Brain microvascular endothelial cell (primary cell): ENCODE measurements around the gene POU3F1.

Experiments
- DNase-seq: peaks from one replicate; pipeline ENCODE4 v3.0.0-alpha.2; 2020
- H3K27ac ChIP-seq: fragments of 250-450 bp; sonication (Bioruptor Pico); 2 replicates; pipeline ENCODE4 v1.5.1; 2020; ENCODE audit warnings: mild to moderate bottlenecking, moderate library complexity
- H3K27me3 ChIP-seq: fragments of 250-450 bp; sonication (Bioruptor Pico); replicated peaks from 2 replicates; pipeline ENCODE4 v1.5.1; 2020; ENCODE audit warnings: mild to moderate bottlenecking
- H3K36me3 ChIP-seq: fragments of 250-450 bp; sonication (Bioruptor Pico); replicated peaks from 2 replicates; pipeline ENCODE4 v1.5.1; 2020; ENCODE audit warnings: mild to moderate bottlenecking
- H3K4me3 ChIP-seq: 2 replicates; pipeline ENCODE4 v1.5.1; 2011; ENCODE audit warnings: low read depth, mild to moderate bottlenecking, control low read depth, low read length, moderate library complexity
- in situ Hi-C: cut with HindIII; loops from 2 replicates; pipeline ENCODE4 v1.10.0; 2017; ENCODE audit warnings: low sequenced_read_pairs, low pct_ligation_motif_present
- TF ChIP-seq, protein P1 (sequence below): IDR thresholded peaks from 2 replicates; pipeline ENCODE4 v1.5.1; 2011; ENCODE audit warnings: low read depth, mild to moderate bottlenecking, moderate library complexity, low read length, control low read depth, inconsistent platforms; ENCODE audit errors: missing control alignments

The POU3F1 gene

DNA sequence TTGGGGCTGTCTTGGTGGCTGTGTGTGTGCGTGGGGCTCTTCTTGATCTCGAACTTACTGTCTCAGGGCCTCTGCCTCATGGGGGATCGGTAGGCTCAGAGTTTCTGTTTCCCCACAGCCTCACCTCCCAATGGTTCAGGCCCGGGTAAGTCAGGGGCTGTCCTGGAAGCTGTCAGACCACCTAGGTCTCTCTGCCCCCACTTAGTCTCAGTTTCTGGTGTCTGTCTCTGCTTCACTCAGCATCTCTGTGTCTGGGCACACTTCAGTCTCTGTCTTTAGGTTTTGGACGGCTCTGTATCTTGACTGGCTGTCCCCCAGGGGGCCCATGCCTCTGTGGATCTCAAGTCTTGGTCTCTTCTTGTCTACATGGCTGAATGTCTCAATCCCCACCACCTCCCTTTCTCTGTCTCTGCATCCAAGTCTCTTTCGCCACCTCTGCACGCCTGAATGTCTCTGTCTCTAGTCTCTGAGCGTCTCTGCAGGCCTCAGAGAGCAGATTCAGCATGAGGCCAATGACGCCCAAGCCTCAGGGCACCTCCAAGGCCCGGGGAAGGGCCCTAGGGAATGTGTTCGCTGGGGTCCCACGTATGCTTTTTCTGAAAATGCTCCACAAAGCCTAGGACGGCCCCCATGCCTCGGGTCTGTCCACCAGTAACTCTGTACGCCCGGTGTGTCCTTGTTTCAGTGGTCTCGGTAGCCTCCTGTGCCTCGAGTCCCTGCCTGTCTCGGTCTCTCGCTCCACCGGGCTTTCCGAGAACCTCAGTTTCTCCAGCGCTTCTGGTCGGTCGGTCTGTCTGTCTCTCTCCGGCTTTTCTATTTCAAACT, 42.1 kb downstream of the POU3F1 start:
- TF ChIP-seq, protein P1, sequence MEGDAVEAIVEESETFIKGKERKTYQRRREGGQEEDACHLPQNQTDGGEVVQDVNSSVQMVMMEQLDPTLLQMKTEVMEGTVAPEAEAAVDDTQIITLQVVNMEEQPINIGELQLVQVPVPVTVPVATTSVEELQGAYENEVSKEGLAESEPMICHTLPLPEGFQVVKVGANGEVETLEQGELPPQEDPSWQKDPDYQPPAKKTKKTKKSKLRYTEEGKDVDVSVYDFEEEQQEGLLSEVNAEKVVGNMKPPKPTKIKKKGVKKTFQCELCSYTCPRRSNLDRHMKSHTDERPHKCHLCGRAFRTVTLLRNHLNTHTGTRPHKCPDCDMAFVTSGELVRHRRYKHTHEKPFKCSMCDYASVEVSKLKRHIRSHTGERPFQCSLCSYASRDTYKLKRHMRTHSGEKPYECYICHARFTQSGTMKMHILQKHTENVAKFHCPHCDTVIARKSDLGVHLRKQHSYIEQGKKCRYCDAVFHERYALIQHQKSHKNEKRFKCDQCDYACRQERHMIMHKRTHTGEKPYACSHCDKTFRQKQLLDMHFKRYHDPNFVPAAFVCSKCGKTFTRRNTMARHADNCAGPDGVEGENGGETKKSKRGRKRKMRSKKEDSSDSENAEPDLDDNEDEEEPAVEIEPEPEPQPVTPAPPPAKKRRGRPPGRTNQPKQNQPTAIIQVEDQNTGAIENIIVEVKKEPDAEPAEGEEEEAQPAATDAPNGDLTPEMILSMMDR: peak; percentile 31
- in situ Hi-C loops: no loop called here
- Histone ChIP-seq H3K27me3 (no peaks in the 10 kb centered on the region), H3K27ac (peak overlapping the region; percentile 18), H3K36me3 (peaks cover 3% of the 10 kb centered on the region), H3K4me3 (peak overlapping the region; percentile 95)
- no peak for DNase-seq

DNA sequence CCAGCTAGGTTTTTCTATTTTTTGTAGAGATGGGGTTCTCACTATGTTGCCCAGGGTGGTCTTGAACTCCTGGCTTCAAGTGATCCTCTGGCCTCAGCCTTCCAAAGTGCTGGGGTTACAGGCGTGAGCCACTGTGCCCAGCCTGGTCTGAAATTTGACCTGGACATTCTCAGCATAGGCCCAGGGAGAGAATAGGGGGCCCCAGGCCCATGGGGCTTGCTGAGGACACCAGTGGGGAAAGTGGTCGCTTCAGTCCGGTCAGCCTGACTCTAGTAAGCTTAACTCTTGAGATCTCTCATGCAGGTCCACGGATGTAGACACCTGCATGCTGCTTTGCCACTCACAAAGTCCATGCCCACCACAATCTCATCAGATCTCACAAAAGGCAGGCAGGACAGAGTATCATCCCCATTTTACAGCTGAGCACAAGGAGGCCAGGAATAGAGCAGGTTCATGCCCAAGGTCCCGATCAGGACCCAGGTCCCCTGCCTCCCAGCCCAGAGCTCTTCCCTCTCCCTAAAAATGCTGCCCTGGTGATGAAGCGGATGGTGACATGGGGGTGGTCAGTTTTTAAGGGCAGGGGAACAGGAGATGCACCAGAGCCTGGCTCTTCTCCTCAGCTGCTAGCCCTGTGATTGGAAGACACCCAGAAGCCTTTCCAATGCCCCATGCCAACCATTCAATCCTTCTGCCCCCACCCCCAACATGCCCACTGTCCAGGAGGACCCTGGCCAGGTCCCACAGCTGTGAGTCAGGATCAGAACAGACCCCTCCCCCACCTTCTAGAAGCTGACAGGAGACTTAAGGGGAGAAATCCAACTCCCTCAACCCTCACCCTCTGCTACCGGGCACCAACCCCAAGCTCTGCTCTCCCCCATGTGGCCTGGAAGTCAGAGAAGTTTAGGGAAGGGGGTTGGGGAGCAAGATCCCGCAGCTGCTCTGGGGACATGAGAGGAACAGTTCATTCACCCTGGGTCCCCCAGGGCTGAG, 43.0 kb downstream of the POU3F1 start:
- Histone ChIP-seq H3K27ac (peak overlapping the region; percentile 18), H3K4me3 (peak overlapping the region; percentile 95), H3K27me3 (no peaks in the 10 kb centered on the region), H3K36me3 (peaks cover 12% of the 10 kb centered on the region)
- no peak for DNase-seq
- TF ChIP-seq, protein P1: no peak
- in situ Hi-C loops: no loop called here

DNA sequence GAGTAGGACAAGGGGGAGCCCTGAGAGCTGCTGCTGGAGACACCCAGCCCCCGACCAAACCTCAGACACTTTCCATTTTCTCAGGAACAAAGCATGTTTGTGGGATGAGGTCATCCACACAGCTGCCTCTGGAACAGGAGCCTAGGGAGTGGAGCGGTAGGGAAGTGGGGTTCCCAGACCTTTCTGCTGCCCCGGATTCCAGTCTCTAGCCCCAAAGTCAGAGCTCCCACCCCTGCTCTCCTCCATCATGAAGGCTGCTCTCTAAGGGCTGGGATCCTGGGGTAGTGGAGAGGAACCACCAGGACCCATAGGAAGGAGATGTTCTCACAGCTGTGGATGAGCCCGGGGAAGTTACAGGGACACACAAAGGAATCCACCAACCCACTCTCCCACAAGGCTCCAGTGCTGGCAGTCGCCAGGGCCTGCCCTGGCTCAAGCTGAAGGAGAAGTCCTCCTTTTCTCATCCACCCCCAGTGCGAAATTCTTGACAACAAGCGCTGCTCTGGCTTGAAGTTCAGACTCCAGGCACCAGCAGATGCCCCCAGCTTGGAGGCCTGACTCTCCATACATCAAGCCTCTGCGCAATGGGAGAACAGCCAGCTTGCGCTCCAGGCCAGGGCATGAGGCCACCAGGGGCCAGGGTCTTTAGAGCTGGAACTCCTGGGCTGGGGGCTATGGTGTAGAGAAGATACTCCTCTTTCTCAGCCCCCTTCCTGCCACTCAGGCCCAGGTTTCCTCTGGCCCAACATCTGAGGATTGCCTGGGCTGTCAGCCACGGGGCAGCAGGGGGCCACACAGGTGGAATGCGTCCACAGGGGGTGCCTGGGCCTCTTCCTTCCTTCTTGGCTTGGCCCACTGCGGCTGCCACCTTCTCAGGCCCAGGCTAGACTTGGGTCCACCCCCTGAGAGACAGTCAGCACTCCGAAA, 45.8 kb downstream of the POU3F1 start:
- no peaks in the 10 kb centered on the region for H3K27me3 ChIP-seq
- TF ChIP-seq, protein P1: no peak
- H3K27ac ChIP-seq: peak overlapping the region; percentile 97
- in situ Hi-C loops: no loop called here
- peak; percentile 88 for DNase-seq
- peak overlapping the region; percentile 32 for H3K4me3 ChIP-seq
- peaks cover 36% of the 10 kb centered on the region for H3K36me3 ChIP-seq

DNA sequence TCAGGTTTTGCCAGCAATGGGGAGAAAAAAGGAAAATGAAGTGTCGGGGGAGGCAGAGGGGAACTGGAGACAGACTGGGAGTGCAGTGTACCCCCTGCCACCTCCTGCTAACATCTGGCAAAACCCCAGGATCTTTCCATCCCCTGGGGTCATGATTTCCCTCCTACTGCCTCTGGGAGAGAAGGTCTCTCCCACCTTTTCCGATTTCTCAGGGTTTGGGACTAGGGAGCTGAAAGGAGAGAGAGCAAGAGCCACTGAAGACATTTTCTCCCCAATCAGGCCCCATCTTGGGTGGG, 46.4 kb downstream of the POU3F1 start:
- H3K4me3 ChIP-seq: peak overlapping the region; percentile 32
- in situ Hi-C loops: no loop called here
- peaks cover 39% of the 10 kb centered on the region for H3K36me3 ChIP-seq
- peak overlapping the region; percentile 97 for H3K27ac ChIP-seq
- TF ChIP-seq, protein P1: no peak
- no peak for DNase-seq
- H3K27me3 ChIP-seq: no peaks in the 10 kb centered on the region

DNA sequence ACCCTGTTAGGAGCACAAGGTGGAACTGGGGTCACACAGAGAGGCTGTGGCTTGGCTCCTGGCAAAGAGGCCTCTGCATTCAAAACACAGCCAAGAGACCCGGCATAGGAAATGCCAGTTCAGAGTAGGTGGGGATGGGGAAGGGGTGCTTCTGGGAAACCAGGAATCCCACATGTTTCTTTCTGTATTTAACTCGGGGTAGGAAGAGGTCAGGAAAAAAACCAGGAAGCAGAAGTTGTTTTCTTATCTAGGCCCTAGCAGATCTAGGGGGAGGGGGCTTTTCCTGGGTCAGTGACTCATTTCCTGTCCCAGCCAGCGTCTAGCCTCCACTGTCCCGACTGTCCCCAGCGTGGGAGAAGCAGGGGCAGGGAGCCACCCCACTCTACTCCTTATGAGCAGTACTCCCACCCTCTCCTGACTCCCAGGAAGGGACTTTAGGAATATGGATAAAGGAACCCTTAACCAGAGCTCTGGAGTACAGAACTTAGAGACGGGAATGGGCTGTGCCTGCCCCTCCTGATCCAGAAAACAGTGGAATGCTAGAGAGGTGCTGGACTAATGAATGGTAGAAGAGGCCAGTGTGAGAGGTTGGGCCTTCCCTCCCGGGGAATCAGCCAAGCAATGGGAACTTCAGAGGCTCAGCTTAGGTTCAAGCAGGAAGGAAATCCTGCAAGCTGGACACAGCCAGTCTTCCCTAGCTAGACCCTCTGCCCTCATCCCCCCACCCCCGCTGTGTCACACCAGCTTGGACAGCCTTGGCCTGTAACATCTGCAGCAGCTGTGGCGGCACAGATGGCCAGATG, 47.0 kb downstream of the POU3F1 start:
- H3K4me3 ChIP-seq: peak overlapping the region; percentile 32
- H3K36me3 ChIP-seq: peaks cover 45% of the 10 kb centered on the region
- in situ Hi-C loops: no loop called here
- peak; percentile 80 for DNase-seq
- H3K27ac ChIP-seq: peak overlapping the region; percentile 97
- TF ChIP-seq, protein P1: no peak
- H3K27me3 ChIP-seq: no peaks in the 10 kb centered on the region
